ENCODE measurements around the gene RBFOX1.

The RBFOX1 gene

DNA sequence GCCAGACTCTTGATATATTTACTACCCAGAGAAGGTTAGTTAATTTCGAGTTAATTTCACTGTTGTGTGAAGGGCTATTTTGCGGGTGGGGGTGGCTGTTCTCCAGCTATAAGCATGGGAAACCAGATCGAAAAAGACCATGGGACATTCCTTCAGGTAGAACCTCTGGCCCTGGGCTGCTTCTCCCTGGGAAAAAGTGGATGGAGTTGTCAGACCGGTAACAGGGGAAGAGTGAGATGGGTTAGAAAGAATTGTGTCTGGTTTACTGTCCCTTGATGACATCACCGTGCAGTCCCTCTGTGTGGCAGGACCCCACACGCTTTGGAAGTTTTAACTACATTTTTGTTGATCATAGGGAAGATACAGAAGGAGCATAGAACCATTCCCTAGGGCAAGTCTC is 296.3 kb downstream of the RBFOX1 start:
- no peak for TF ChIP-seq Cebpa-rat (IDR thresholded peaks at IDR 0.05)
- no peaks in the 10 kb centered on the region for H3K27me3 ChIP-seq

GRCh38 chr16:7629571-7629970 is 296.9 kb downstream of the RBFOX1 start:
- Histone ChIP-seq H3K27me3 (no peaks in the 10 kb centered on the region), H3K4me1 (no peaks in the 10 kb centered on the region), H3K27ac (no peak overlapping the region), H3K4me3 (no peak overlapping the region), H4K20me1 (no peaks in the 10 kb centered on the region), H3K36me3 (no peaks in the 10 kb centered on the region), H3K9ac (no peak overlapping the region), H3K9me3 (no peaks in the 10 kb centered on the region), H3K4me2 (no peak overlapping the region)
- no peak for TF ChIP-seq Cebpa-rat (IDR thresholded peaks at IDR 0.05)

More for the DNA sequence above, 296.3 kb downstream of the RBFOX1 start:
- Histone ChIP-seq H3K4me1 (no peaks in the 10 kb centered on the region), H3K4me3 (no peak overlapping the region), H3K27ac (no peak overlapping the region), H3K9me3 (no peaks in the 10 kb centered on the region), H3K36me3 (no peaks in the 10 kb centered on the region), H3K9ac (no peak overlapping the region), H4K20me1 (no peaks in the 10 kb centered on the region), H3K4me2 (no peak overlapping the region)

GRCh38 chr16:7637446-7637845 is 304.8 kb downstream of the RBFOX1 start:
- Histone ChIP-seq H3K4me3 (no peak overlapping the region), H3K9ac (no peak overlapping the region), H3K9me3 (no peaks in the 10 kb centered on the region), H3K27me3 (no peaks in the 10 kb centered on the region), H3K4me2 (no peak overlapping the region), H3K27ac (no peak overlapping the region), H3K36me3 (no peaks in the 10 kb centered on the region), H4K20me1 (no peaks in the 10 kb centered on the region), H3K4me1 (no peaks in the 10 kb centered on the region)
- no peak for TF ChIP-seq Cebpa-rat (IDR thresholded peaks at IDR 0.05)

- no peaks in the 10 kb centered on the region for H4K20me1 ChIP-seq
- no peak for TF ChIP-seq Cebpa-rat (IDR thresholded peaks at IDR 0.05)
Observed at GRCh38 chr16:7638306-7638705, 305.7 kb downstream of the RBFOX1 start.

GRCh38 chr16:7640334-7640733 is 307.7 kb downstream of the RBFOX1 start:
- Histone ChIP-seq H3K27me3 (no peaks in the 10 kb centered on the region), H3K27ac (no peak overlapping the region), H3K36me3 (no peaks in the 10 kb centered on the region), H3K4me2 (no peak overlapping the region), H4K20me1 (no peaks in the 10 kb centered on the region), H3K9ac (no peak overlapping the region), H3K9me3 (no peaks in the 10 kb centered on the region), H3K4me1 (no peaks in the 10 kb centered on the region), H3K4me3 (no peak overlapping the region)
- TF ChIP-seq Cebpa-rat (IDR thresholded peaks at IDR 0.05) = no peak

More at GRCh38 chr16:7638306-7638705, 305.7 kb downstream of the RBFOX1 start:
- no peak overlapping the region for H3K4me3 ChIP-seq
- H3K27me3 ChIP-seq = no peaks in the 10 kb centered on the region
- H3K9me3 ChIP-seq = no peaks in the 10 kb centered on the region
- no peak overlapping the region for H3K4me2 ChIP-seq
- H3K36me3 ChIP-seq = no peaks in the 10 kb centered on the region
- no peak overlapping the region for H3K9ac ChIP-seq
- H3K27ac ChIP-seq = no peak overlapping the region
- H3K4me1 ChIP-seq = no peaks in the 10 kb centered on the region

GRCh38 chr16:7644176-7644575 is 311.5 kb downstream of the RBFOX1 start:
- no peak for TF ChIP-seq Cebpa-rat (IDR thresholded peaks at IDR 0.05)
- Histone ChIP-seq H4K20me1 (no peaks in the 10 kb centered on the region), H3K4me1 (no peaks in the 10 kb centered on the region), H3K27ac (no peak overlapping the region), H3K27me3 (no peaks in the 10 kb centered on the region), H3K9ac (no peak overlapping the region), H3K4me2 (no peak overlapping the region), H3K4me3 (no peak overlapping the region), H3K9me3 (no peaks in the 10 kb centered on the region), H3K36me3 (no peaks in the 10 kb centered on the region)

DNA sequence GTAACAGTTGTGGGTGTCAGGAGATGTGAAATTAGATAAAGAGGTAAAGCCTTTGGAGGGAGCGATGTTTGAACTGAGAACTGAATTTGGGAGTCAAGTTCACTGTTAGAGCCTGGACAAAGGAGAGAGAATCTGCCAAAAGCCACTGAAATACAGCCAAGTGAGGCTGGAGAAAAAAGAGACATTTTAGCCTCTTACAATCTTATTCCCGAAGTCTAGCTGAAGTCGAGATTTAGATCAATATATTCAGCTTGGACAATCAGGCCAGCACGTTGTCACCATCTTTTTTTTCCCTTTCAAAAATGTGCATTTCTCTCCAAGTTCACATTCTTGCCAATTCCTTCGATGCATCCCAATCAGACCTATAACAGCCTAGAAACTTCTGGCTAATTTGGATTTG is 312.2 kb downstream of the RBFOX1 start:
- no peaks in the 10 kb centered on the region for H3K9me3 ChIP-seq
- no peaks in the 10 kb centered on the region for H3K27me3 ChIP-seq
- TF ChIP-seq Cebpa-rat (IDR thresholded peaks at IDR 0.05) = no peak
- H3K4me3 ChIP-seq = no peak overlapping the region
- no peaks in the 10 kb centered on the region for H4K20me1 ChIP-seq
- H3K9ac ChIP-seq = no peak overlapping the region
- no peak overlapping the region for H3K4me2 ChIP-seq
- no peak overlapping the region for H3K27ac ChIP-seq
- no peaks in the 10 kb centered on the region for H3K36me3 ChIP-seq
- H3K4me1 ChIP-seq = no peaks in the 10 kb centered on the region

DNA sequence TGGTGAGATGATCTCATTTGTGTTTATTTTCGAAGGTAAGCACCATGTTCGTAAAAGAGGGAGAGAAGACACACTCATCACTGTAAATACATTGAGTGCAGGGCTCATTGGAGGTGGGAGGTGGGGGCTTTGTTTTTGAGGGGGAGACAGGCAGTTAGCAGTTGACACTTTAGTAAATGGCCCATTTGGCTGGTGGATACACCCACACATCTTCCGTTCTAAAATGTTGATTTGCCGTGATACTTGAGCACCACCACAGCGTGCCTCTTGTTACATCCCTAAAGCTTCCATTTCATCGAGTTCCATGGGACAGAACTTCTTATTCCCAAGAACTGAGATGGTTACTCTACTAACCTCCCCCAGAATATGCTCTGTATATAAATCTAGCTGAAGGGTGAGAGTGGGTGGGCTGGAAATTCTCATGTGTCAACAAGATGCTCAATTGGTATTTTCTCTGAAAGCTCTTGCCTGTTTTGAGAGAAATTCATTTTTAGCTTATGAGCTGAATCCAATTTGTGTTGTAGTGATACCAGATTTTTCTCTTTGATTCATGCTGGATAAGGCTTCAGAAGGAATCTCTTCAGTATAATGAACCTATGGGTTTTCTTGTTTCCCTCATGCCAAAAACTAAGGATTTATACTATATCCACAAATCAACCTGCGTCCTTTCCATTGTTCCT is 314.3 kb downstream of the RBFOX1 start:
- Histone ChIP-seq H3K4me3 (no peak overlapping the region), H3K9me3 (no peaks in the 10 kb centered on the region), H3K4me2 (no peak overlapping the region), H3K36me3 (no peaks in the 10 kb centered on the region), H3K9ac (no peak overlapping the region), H3K27me3 (no peaks in the 10 kb centered on the region), H4K20me1 (no peaks in the 10 kb centered on the region), H3K4me1 (no peaks in the 10 kb centered on the region), H3K27ac (no peak overlapping the region)
- TF ChIP-seq Cebpa-rat (IDR thresholded peaks at IDR 0.05) = no peak

DNA sequence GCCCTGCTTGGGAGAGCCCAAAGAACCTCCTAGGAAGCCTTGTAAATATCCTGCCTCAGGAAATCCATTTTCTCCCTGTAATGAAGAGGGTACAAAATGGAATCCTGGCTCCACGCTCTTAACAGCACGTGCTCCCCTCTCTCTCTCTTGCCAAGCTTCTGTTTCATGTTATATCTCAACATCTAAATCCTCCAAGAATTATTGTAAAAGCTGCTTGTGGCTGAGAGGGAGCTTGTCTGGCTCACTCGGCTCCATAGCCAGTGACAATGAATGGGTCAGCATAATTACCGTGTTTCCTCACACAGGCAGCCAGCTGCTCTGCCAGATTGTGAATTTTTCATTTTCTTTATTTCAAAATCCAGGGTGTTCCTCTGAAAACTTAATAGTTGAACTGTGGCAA is 317.8 kb downstream of the RBFOX1 start:
- no peak for TF ChIP-seq Cebpa-rat (IDR thresholded peaks at IDR 0.05)
- H3K27ac ChIP-seq = no peak overlapping the region
- H3K9ac ChIP-seq = no peak overlapping the region
- H3K4me2 ChIP-seq = no peak overlapping the region
- H3K9me3 ChIP-seq = no peaks in the 10 kb centered on the region
- H4K20me1 ChIP-seq = no peaks in the 10 kb centered on the region
- no peaks in the 10 kb centered on the region for H3K27me3 ChIP-seq
- no peaks in the 10 kb centered on the region for H3K36me3 ChIP-seq
- H3K4me1 ChIP-seq = no peaks in the 10 kb centered on the region
- no peak overlapping the region for H3K4me3 ChIP-seq

DNA sequence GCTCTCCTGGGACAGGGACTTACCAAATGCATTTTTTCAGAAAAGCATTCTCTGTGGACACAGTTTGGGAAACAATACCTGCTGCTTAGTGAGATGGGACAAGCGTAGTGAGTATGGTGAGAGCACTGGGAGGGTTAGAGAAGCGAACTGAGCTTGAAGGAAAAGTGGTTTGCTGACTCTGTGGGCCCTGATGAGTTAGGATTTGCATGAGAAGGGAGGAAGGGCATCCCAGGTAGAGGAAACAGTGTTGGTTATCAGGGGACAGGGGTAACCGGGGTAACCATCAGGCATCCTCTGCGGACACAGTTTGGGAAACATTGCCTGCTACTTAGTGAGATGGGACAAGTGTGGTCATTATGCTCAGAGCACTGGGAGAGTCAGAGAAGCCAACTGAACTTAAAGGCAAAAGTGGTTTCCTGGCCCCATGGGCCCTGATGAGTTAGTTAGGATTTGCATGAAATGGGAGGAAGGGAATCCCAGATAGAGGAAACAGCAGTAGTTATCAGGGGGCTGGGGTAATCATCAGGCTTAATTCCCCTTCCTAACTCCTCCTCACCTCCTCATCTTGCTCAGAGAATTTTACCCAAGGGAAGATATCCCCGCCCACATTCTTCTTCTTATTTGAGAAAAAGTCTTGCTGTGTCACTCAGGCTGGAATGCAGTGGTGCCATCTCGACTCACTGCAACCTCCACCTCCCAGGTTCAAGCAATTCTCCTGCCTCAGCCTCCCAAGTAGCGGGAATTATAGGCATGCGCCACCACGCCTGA is 319.3 kb downstream of the RBFOX1 start:
- H3K4me1 ChIP-seq = no peaks in the 10 kb centered on the region
- no peak overlapping the region for H3K27ac ChIP-seq
- no peaks in the 10 kb centered on the region for H3K27me3 ChIP-seq
- H3K4me3 ChIP-seq = no peak overlapping the region
- H4K20me1 ChIP-seq = no peaks in the 10 kb centered on the region
- no peaks in the 10 kb centered on the region for H3K9me3 ChIP-seq
- no peak overlapping the region for H3K9ac ChIP-seq
- H3K4me2 ChIP-seq = no peak overlapping the region
- H3K36me3 ChIP-seq = no peaks in the 10 kb centered on the region
- TF ChIP-seq Cebpa-rat (IDR thresholded peaks at IDR 0.05) = no peak
